Left forelimb (tissue), 1 donor: Measurements from ENCODE around the gene TMEM121.

Experiments used
- DNase-seq: peaks from one replicate; pipeline ENCODE4 v3.0.0-alpha.2; 2018; ENCODE audit warnings: low spot score

The TMEM121 gene

DNA sequence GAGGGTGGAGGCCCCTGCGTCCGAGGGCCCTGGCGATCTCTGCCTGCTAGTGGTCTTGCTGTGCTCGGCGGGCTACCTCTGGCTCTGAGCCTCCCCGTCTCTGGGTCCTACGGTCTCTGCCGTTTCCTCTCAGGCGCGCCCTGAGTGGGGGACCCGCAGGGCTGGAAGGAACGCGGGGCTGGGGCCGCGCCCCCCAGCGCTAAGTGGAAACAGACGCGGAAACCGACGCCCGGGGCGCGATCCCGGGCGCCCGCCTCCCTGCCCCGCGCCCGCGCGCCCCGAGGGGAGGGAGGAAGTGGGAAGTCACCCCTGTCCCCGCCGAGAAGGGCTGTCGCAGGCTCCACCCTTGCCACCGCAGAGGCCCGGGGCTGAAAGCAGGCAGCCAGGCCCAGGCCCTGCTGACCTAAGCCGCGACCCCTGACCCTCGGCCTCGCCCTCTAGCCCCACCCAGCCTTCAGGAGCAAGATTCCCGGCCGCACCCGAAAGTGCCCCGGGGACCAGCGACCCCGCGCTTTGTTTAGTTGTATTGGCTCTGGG is 38.9 kb upstream of the TMEM121 start:
- no peak for DNase-seq

DNA sequence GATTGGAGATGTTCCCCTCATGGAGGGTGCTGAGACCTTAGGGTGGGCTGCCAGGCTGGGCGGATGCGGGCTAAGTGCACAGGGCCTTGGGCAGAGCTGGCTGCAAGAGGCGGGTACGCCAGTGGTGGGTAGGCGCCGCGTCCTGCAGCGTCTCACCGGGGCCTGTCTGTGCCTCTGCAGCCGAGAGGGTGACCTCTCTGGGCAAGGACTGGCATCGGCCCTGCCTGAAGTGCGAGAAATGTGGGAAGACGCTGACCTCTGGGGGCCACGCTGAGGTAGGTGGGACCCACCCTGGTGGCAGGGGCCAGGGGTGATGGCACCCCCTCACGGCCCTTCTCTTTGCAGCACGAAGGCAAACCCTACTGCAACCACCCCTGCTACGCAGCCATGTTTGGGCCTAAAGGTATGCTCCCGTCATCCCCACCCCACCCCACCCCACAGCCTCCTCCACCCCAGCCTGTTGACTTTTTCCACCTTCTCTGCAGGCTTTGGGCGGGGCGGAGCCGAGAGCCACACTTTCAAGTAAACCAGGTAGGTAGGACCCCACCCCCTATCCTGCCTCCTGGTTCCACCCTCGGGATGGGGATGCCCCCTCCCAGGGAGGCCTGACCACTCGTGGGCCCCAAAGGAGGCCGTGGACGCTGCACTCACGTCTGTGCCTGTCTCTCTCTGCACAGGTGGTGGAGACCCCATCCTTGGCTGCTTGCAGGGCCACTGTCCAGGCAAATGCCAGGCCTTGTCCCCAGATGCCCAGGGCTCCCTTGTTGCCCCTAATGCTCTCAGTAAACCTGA is 38.2 kb upstream of the TMEM121 start:
- no peak for DNase-seq

DNA sequence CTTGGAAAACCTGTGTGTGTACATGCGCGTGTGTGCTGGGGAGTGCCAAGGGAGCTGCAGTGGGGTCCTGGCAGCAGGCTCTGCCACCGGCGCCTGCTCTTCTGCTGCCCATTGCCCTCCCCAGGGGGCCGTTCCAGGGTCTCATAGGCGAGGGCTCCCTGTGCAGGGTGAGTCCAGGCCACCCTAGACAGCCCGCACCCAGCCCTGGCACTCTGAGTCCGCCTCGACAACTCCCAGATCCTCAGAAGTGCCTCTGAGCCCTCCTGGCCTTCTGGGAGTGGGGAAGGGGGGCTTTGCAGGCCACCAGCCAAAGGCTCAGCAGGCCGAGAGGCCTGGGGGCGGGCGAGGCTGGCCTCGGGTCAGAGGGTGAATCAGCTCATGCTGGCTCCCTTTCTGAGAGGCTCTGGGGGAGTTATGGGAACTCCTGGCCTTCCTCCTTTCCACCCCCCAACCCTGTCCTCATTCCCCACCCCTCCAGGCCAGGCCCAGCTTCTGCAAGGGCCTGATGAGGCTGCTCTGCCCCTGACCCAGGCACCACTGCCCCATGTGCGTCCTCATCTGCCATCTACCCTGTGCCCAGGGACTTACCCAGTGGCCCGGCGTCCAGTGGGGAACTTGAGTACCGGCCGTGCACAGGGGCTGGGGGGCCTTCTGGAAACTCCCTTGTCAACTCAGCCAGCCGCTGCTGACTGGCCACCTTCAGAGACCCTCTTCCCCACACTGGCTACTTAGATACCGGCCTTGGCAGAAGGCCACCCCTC is 37.4 kb upstream of the TMEM121 start:
- no peak for DNase-seq

DNA sequence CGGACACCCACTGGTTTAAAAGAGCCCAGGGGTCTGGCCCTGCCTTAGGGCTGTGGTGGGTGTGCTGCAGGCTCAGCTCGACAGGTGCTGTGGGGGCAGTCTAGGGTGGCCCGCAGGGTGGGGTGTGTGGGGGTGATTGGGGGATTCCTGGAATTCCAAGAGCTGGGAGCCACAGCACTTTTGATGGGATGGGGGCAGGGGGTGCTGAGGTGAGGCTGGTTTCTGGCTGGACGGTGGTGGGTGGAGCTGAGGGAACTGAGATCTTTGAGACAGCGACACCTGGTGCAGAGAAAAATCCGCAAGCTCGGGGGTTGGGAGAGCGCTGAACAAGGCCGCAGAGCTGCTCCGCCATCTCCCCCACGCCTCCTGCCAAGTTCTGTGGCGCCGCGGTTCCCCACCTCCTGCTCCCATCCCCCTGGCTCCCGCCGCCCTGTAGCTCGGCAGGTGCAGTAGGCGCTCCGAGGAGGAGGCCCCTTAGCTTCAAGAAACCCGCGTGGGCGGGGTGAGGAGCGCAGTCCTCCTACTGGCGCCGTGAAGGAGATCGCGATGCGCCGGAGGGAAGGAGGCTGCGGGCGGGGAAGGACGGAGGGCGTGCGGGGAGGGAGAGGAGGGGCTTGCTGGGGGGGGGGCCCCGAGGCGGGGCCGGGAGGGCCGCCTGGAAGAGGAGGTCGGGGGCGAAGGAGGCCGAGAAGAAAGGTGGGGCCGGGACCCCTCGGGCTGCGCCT is 36.7 kb upstream of the TMEM121 start:
- DNase-seq: peak; percentile 90

DNA sequence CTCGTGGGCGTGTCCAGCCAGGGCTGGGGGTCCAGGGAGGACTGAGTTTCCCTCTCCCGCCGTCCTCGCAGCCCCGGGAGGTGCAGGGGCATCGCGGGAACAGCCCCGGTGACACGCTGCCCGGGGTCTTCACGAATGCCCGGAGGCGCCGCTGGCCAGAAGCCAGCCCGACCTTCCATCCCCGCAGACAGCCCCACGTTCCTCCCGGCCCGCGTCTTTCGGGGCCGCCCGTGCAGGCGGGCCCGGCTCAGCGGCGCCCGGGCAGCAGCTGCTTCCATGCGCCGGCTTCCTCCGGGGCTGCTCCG is 36.2 kb upstream of the TMEM121 start:
- no peak for DNase-seq

DNA sequence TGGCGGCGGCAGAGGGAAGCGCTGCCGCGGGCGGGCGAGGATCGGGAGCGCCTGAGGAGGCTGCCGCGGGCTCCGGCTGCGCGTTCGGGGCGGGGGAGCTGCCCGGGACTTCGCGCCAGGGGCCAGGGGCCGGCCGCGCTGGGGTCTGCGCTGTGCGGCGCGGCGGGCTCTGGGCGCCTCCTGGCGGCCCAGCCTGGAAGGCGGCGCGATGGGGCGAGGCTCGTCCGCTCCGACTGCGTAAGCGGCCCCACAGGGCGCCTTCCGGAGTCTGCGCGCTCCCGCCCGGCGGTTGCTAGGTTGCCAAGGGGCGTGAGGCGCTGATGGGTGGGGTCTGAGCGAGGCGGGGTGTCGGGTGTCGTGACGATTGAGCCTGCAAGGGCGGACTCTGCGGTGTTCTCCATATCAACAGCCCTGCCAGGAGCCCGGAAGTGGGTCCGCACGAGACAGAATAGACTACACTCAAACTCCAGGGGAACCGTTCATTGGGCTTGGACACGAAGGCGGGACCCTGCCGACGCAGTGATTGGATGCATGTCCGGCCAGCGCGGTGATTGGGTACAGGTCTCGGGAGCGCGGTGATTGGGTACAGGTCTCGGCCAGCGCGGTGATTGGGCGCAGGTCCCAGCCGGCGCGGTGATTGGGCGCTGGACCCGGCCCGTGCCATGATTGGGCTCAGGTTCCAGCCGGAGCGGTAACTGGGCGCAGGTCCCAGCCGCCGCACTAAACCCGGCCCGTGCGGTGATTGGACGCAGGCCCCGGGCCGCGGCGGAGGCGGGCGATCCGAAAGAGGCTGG is 35.6 kb upstream of the TMEM121 start, which contains the start of gene TEDC1:
TSS of gene TEDC1 (plus strand) at position 675 of the 794 bp plus-strand sequence. CDS start 130 bp downstream, outside the sequence.
- peak; percentile 100 for DNase-seq

DNA sequence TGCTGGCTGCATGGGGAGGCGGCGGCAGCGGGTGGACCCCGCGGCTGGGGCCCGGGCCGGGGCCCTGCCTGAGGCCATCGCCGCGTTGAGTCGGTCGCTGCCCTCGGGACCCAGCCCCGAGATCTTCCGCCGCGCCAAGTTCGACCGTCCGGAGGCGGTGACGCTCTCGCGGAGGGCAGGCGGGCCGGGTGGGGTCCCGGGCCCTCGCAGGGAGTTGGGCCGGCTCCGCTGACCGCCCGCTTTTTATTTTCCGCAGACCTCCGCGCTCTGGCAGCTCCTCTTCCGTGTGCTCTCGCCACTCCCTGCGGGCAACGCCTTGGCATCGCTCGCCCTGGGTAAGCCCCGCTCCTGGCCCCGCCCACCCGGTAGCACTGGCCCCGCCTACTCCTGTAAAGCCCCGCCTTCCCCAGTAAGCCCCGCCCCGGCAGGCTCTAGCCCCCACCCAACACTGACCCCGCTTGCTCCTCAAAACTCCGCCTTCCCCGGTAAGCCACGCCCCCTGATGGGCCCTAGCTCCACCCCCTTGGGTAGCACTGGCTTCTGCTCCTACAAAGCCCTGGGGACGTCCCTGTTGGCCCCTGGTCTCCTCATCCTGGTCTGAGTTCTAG is 34.9 kb upstream of the TMEM121 start:
- no peak for DNase-seq

DNA sequence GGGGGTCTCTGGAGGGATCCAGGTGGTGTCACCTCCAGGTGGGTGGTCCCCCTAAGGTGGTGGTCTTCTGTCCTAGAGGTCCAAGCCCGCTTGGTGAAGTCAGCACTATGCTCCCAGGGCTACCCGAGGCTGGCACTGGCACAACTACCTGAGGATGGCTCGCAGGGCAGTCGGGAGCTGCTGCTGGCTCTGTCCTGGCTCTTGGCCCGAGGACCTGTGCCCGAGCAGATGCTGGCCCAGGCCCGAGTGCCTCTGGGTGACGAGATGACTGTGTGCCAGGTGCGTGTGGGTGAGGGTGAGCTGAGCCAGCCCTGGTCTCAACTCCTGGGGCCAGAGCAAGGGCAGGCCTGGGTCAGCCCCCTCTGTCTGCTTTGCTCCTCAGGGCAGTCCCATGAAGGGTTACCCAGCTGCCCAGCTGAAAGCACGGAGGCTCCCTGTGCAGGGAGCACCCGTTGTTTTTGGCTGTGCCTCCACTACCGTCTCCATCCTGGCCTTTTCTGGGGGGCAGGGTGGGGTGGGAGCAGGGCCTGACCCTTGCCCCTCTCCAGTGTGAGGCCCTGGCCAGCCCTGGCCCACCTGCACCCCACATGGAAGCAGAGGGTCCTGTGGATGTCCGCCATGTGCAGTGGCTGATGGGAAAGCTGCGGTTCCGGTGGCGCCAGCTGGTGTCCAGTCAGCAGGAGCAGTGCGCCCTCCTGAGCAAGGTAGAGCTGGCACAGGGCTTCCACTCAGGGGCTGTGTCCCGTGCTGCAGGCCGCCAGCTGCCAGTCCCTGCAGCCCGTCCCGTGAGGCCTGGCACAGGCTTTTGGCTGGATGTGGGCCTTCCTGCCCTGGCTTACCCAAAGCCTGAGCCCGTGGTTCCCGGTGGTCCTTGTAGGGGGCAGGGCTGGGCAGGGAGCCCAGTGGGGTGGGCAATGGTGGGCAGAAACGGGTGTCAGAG is 34.1 kb upstream of the TMEM121 start:
- DNase-seq: no peak

DNA sequence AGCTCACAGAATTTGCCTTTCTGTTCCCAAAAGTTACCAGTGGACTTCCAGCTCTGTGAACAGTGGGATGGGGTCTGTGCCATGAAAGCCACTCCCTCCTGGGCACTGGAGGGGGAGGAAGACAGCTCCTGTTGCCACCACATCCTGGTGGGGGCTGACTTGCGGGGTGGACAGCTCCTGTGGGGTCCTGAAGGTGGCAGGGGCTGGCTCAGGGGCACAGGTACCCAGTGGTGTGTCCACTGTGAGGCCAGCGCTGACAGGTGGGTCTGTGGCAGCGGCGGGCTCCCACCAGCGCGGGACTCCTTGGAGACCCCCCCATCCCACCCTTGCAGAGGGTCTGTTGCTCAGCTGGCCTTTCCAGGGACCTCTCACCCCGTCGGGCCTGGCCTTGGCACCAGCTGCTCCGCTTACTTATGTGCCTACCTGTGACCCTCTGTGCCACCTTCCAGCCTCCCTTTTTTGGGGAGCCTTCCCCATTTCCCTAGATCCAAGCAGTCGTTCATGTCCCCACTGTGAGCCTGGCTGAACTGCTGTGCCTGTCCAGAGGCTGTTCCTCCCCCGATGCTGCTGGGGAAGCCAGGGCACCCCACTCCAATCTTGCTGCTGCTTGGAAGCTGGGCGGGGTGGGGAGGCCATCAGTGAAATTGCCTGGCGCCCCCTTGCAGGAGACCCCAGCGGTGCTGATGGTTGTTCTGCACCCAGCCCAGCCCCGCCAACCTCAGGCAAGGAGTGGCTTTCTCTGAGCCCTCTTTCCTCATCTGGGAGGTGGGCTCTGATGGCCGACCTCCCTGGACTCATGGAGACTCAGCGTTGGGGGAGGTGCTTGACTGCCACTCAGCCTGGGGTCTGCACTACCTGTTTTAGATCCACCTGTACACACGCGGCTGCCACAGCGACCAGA is 33.2 kb upstream of the TMEM121 start:
- DNase-seq: no peak

DNA sequence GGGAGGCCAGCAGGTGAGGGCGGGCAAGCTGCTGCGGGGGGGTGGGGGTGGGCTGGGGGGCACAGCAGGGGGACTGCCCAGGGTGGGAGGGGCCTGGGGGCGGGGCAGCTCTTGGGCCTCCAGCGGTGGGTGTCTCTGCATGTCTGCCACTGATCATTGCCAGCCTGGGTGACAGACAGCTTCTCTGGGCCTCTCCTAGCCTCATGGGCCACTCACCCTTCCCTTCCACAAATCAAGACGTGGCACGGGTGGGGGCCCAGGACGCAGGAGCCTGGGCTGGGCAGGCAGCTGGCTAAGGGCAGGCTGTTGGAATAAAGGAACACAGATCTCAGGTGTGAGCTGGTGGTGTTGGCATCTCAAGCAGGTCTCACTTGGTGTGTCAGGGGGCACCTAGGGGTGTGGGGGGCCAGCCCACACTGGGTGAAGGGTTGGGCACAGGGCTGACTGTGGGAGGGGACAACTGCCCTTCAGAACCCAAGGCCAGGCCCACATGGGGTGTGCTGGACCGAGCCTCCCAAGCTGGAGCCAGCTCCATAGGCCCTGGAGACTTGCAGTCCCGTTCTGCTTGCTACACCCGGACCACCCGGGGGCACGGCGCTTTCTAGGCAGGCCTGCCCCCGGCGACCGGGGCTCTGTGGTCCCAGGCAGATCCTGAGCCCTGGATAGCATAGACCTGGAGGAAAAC is 32.3 kb upstream of the TMEM121 start:
- DNase-seq: no peak

DNA sequence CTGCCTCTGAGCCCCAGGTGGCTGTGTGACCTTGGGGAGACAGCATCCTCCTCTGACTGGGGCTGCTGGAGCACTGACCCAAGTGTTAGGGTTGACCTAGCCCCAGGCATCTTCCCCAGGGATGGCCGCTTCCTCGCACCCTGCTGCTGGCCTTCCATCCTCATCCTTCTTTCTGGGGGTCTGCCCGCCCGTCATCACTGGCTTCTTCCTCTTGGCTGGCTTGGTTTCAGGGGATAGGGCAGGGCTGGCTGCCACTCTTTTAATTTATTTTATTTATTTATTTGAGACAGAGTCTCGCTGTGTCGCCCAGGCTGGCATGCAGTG is 31.8 kb upstream of the TMEM121 start:
- no peak for DNase-seq

DNA sequence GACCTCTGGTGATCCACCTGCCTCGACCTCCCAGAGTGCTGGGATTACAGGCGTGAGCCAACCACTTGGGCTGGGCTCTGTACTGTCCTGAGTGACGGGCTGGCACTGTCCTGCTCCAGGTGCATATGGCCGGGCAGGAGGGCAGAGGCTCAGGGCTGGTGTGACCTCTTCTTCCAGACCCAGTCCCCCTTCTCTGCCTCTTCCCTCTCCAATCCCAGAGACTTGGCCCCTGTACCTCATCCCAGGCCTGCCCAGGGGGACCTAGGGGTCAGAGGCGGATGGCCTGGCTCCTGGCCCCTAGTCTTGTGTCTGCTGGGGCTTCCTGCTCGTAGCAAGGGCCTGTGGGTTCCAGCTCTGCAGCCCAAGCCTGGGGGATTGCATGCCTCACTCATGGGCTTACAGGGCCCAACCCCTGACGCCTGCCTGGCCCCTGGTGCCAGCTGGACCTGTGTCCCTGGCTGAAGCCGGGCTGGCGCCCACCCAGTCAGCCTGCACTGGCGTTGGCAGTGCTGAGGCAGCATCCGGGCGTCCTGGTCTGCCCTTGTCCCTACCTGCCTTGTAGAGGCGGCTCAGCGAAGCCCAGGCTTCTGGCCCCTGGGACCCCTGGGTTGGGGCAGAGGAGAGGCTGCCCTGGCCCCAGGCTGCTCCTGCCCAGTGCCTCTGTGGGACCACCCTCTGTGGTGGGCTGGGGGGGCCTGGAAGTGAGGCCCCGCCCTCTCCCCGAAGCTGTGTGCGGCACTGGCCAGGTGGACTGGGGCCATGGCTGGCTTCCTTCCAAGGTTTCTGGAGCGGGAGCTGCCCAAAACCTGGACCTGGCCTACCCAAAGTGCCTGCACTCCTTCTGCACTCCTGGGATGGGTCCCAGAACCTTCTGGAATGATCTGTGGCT is 31.0 kb upstream of the TMEM121 start:
- DNase-seq: peak; percentile 67

DNA sequence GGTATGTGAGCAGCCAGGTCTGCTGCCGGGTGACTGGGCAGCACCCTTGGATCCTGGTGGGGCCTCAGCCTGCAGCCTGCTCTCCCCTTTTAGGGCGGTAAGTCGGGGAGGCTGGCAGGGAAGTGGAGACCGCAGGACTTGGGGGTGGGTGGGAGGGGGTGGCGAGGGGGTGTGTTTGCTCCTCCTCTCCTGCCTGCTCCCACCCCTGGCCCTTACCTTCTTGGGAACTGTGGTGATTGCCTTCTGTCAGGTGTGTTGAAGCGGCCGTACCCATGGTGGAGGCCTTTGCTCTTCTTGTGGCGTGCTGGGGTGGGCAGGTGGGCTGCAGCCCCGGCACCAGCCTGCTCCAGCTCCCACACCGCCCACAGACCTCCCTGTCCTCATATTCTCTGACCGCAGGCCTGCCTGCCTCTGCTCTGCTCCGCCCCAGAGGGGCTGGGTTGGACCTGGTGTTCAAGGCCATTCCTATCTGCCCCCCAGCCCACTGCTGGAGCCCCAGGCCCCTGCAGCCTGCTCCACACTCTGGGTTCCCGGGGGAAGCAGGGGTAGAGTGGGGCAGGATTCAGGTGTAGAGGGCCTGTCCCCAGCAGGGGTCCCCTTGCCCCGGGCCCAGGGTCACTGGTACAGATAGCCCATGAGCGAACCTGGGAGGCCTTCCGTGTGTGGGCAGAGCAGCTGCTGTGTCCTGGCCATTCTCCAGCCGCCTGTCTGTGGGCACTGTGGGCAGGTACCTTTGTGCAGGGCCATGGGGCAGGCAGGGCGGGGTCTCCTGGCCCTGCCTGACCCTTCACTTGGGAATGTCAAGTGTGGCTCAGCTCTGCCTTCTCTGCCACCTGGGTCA is 30.2 kb upstream of the TMEM121 start:
- no peak for DNase-seq

DNA sequence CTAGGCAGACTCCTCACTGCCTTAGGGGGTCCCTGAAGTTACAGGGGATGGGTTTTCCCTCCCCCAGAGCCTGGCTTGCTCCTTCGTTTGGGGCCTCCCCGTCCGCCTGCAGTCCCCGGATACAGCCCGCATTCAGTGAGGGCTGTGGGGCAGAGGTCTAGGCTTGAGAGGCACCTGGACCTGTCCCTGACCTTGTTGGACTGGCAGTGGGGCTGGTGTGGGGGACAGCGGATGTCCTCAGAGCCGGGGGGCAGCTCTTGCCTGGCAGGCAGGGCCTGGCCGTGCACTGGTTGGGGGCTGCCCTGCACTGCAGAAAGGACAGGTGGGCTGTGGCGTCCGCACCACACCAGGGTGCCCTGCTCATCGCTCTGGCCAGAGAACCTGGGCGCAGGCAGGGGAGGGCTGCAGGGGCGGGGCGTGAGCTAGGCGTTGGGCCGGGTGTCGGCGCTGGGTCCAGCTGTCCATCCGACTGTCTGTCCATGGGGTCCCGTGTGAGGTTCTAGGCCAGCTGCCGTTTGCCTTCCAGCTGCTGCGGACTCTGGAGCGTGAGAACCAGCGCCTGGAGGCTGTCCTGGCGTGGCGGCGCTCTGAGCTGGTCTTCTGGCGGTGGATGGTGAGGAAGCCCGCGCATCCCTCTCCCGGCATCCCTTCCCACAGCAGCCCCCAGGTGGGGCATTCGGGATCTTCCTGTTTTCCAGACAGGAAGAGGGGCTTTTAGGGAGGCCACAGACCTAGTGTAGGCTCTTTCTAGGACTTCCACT is 29.4 kb upstream of the TMEM121 start:
- DNase-seq: no peak

DNA sequence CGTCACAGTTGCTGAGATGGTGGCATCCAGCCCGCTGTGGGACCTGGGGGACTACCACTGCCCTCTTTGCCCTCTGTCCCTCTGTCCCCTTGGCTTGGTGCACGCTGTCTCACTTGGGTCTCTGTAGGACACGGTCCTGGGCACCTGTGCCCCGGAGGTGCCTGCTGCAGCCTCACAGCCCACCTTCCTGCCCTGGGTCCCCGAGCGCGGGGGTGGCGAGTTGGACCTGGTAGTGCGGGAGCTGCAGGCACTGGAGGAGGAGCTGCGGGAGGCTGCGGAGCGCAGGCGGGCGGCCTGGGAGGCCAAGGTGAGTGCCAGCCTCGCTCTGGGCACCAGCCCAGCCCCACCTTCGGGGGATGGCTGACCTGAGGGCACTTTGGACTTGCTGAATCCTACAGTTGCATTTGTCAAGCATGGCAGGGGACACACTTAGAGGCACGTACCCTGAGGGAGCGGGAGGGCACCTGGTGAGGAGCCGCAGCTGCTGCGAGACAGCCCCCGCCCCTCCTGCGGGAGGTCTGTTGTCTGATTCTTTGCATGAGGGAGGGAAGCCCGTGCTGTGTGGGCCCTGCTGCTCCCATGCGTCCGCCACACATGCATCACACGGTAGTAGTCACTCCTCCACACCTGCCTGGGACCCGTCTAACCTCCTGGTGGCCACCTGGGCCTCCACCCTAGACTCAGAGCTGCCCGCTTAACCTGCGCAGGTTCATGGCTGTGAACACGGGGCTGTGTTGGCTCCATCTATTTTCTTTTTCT is 28.5 kb upstream of the TMEM121 start:
- no peak for DNase-seq
